D721Med (cell line): ENCODE results near the gene UNC5C.

Experiments used
- DNase-seq: peaks from one replicate; pipeline ENCODE4 v3.0.0; 2011; ENCODE audit warnings: low spot score; ENCODE audit not compliant: insufficient read length
- FAIRE-seq: peaks from 2 replicates; lab custom pipeline; 2011; peaks lifted over from hg19 to GRCh38; lab: Jason Lieb, UNC
- CTCF ChIP-seq: IDR thresholded peaks from 2 replicates; pipeline ENCODE4 v1.5.1; 2012; ENCODE audit warnings: mild to moderate bottlenecking, control low read depth; ENCODE audit not compliant: insufficient read depth; ENCODE audit errors: missing control alignments

UNC5C gene

GRCh38 chr4:95508421-95508820, 40.4 kb downstream of the UNC5C start:
- DNase-seq: no peak
- no peak for FAIRE-seq

GRCh38 chr4:95507561-95507960, 41.2 kb downstream of the UNC5C start:
- TF ChIP-seq CTCF: no peak
- no peak for DNase-seq
- no peak for FAIRE-seq

More at GRCh38 chr4:95508421-95508820, 40.4 kb downstream of the UNC5C start:
- TF ChIP-seq CTCF: no peak

- DNase-seq: no peak
- no peak for TF ChIP-seq CTCF
- FAIRE-seq: no peak
These were observed 41.6 kb downstream of the UNC5C start for GRCh38 chr4:95507147-95507546.

GRCh38 chr4:95506264-95506663, 42.5 kb downstream of the UNC5C start:
- FAIRE-seq (no peak), DNase-seq (no peak)
- TF ChIP-seq CTCF: no peak

GRCh38 chr4:95505799-95506198, 43.0 kb downstream of the UNC5C start:
- no peak for TF ChIP-seq CTCF
- DNase-seq: no peak
- no peak for FAIRE-seq

- no peak for DNase-seq
These were observed 43.6 kb downstream of the UNC5C start for GRCh38 chr4:95505151-95505550.

GRCh38 chr4:95504501-95504900, 44.3 kb downstream of the UNC5C start:
- no peak for TF ChIP-seq CTCF
- no peak for FAIRE-seq
- DNase-seq: no peak

More at GRCh38 chr4:95505151-95505550, 43.6 kb downstream of the UNC5C start:
- FAIRE-seq: no peak
- no peak for TF ChIP-seq CTCF
